Endothelial cell of umbilical vein (primary cell): ENCODE measurements around the gene CRYBG2. TPM values are rescaled to one million over a fixed set of nuclear protein-coding genes. Genes with fewer than 3 reads are reported as not detected.

Experiments used
- BruUV-seq: library from RNA; stranded (reverse); fragments of 400-500 nt; replicated peaks from 2 replicates; lab custom pipeline; 2021; lab: Mats Ljungman, UMichigan
- CTCF ChIA-PET: fragments of 300-600, 350-600 bp; sonication (Branson Sonifier 250); formaldehyde crosslinking; loops from one replicate; lab custom pipeline; 2021; ENCODE audit warnings: antibody characterized with exemption, inconsistent platforms; lab: Charles Lee
- POLR2A ChIA-PET: fragments of 300-600, 350-600 bp; sonication (Branson Sonifier 250); formaldehyde crosslinking; loops from one replicate; lab custom pipeline; 2021; ENCODE audit warnings: antibody characterized with exemption, inconsistent platforms; lab: Charles Lee
- DNase-seq: peaks from one replicate; pipeline ENCODE4 v3.0.0-alpha.2; 2011; ENCODE audit warnings: low read depth, low spot score
- FAIRE-seq: peaks from 2 replicates; lab custom pipeline; 2011; peaks lifted over from hg19 to GRCh38; lab: Jason Lieb, UNC
- H2AFZ ChIP-seq: 2 replicates; pipeline ENCODE4 v1.6.0; 2012; ENCODE audit warnings: low read depth, low read length, control low read depth, inconsistent platforms
- H3K27ac ChIP-seq: 2 replicates; pipeline ENCODE4 v1.5.1; 2011; ENCODE audit warnings: low read depth, mild to moderate bottlenecking, control low read depth, low read length, moderate library complexity; ENCODE audit not compliant: insufficient read depth
- H3K27me3 ChIP-seq, 2 experiments: 2 replicates each; pipeline versions ENCODE4 v1.6.0 to v1.6.1; 2011; ENCODE audit warnings: low read length in 2 of 2, mixed read lengths in 1 of 2; ENCODE audit not compliant: control insufficient read depth in 2 of 2, insufficient read depth in 2 of 2
- H3K36me3 ChIP-seq, 2 experiments: 2 replicates in 1 of 2; 3 replicates in 1 of 2; pipeline ENCODE4 v1.5.1; 2011; ENCODE audit warnings: low read length in 2 of 2, mild to moderate bottlenecking in 1 of 2, moderate library complexity in 1 of 2; ENCODE audit not compliant: control insufficient read depth in 2 of 2, insufficient read depth in 2 of 2; ENCODE audit errors: extremely low read depth in 1 of 2
- H3K4me1 ChIP-seq: 3 replicates; pipeline ENCODE4 v1.5.1; 2011; ENCODE audit warnings: mild to moderate bottlenecking, low read length; ENCODE audit not compliant: control insufficient read depth, insufficient read depth; ENCODE audit errors: extremely low read depth
- H3K4me2 ChIP-seq: 2 replicates; pipeline ENCODE4 v1.6.1; 2011; ENCODE audit warnings: low read length, control low read depth, mixed read lengths; ENCODE audit not compliant: insufficient read depth
- H3K4me3 ChIP-seq, 3 experiments: fragments of 200-600 bp in 1 of 3; sonication (generic), shearing (Covaris generic) in 1 of 3; replicated peaks in 1 of 3; 2 replicates each; pipeline ENCODE4 v1.5.1; 2011 to 2016; ENCODE audit warnings: control low read depth in 3 of 3, low read length in 3 of 3, mild to moderate bottlenecking in 2 of 3, inconsistent platforms in 1 of 3, low read depth in 1 of 3, moderate library complexity in 1 of 3; ENCODE audit not compliant: insufficient read depth in 1 of 3
- H3K79me2 ChIP-seq: 2 replicates; pipeline ENCODE4 v1.6.0; 2012; ENCODE audit warnings: low read length, inconsistent platforms; ENCODE audit not compliant: control insufficient read depth, insufficient read depth
- H3K9ac ChIP-seq: replicated peaks from 2 replicates; pipeline ENCODE3; 2011; ENCODE audit warnings: low read length, control low read depth; ENCODE audit not compliant: insufficient read depth; ENCODE audit errors: extremely low read depth
- H3K9me1 ChIP-seq: replicated peaks from 3 replicates; pipeline ENCODE4 v1.6.0; 2011; ENCODE audit warnings: mild to moderate bottlenecking, low read length; ENCODE audit not compliant: control insufficient read depth, insufficient read depth; ENCODE audit errors: extremely low read depth
- H3K9me3 ChIP-seq: replicated peaks from 2 replicates; pipeline ENCODE4 v1.5.1; 2012; ENCODE audit warnings: low read length, inconsistent platforms; ENCODE audit not compliant: control insufficient read depth, insufficient read depth
- H4K20me1 ChIP-seq: replicated peaks from 2 replicates; pipeline ENCODE3; 2011; ENCODE audit warnings: mild to moderate bottlenecking, low read length; ENCODE audit not compliant: control insufficient read depth, insufficient read depth; ENCODE audit errors: extremely low read depth
- EZH2 ChIP-seq: IDR thresholded peaks from 2 replicates; pipeline ENCODE4 v1.6.1; 2012; ENCODE audit warnings: borderline replicate concordance, low read depth, mild to moderate bottlenecking, moderate library complexity, low read length, inconsistent platforms; ENCODE audit not compliant: severe bottlenecking
- FOS ChIP-seq: IDR thresholded peaks from 2 replicates; pipeline ENCODE4 v1.6.1; 2011; ENCODE audit warnings: mild to moderate bottlenecking, low read length, moderate library complexity, borderline replicate concordance; ENCODE audit not compliant: insufficient read depth
- GATA2 ChIP-seq: IDR thresholded peaks from 2 replicates; pipeline ENCODE4 v1.7.0; 2011; ENCODE audit warnings: low read depth, mild to moderate bottlenecking, moderate library complexity, mixed read lengths, low read length; ENCODE audit not compliant: insufficient read length, insufficient read depth
- JUN ChIP-seq: IDR thresholded peaks from 2 replicates; pipeline ENCODE4 v1.6.1; 2011; ENCODE audit warnings: borderline replicate concordance, low read depth; ENCODE audit not compliant: insufficient read length, insufficient read depth
- MYC ChIP-seq: IDR thresholded peaks from one replicate; pipeline ENCODE4 v1.6.1; 2011; ENCODE audit warnings: mild to moderate bottlenecking, low read depth, low read length
- POLR2AphosphoS5 ChIP-seq: IDR thresholded peaks from 2 replicates; pipeline ENCODE4 v1.6.1; 2012; ENCODE audit warnings: low read depth, mild to moderate bottlenecking, control low read depth, low read length, moderate library complexity; ENCODE audit not compliant: insufficient read depth
- dilution Hi-C: fragments of 300-500 bp; cut with MboI; formaldehyde crosslinking; loops from one replicate; pipeline ENCODE4 v1.15.0; 2019; ENCODE audit warnings: low sequenced_read_pairs; ENCODE audit not compliant: extremely low pct_ligation_motif_present
- intact Hi-C: fragments of 100-400 bp; cut with micrococcal nuclease; formaldehyde crosslinking; loops from one replicate; pipeline ENCODE4 v1.10.0; 2022
- polyA plus RNA-seq, 4 experiments: library from polyadenylated mRNA; depleted of rRNA in 3 of 4; stranded (reverse) in 3 of 4; unstranded in 1 of 4; fragments of >200 nt; gene quantifications; 2 replicates each; pipeline versions ENCODE4 v1.2.1 to v1.2.3, GENCODE V29; 2011 to 2012; ENCODE audit warnings: missing spikeins in 1 of 4
- total RNA-seq: library from RNA; stranded (reverse); gene quantifications from 2 replicates; pipeline ENCODE4 v1.2.3, GENCODE V29; 2021
- TF ChIP-seq, protein P1 (sequence below): IDR thresholded peaks from 2 replicates; pipeline ENCODE4 v1.6.1; 2011; ENCODE audit not compliant: insufficient read depth, insufficient read length
- TF ChIP-seq, protein P2 (sequence below), 2 donors: IDR thresholded peaks; 1 replicate in 1 of 2; 2 replicates in 1 of 2; pipeline ENCODE4 v1.5.1; 2011; ENCODE audit warnings: low read length in 2 of 2, mild to moderate bottlenecking in 2 of 2, moderate library complexity in 2 of 2, control low read depth in 1 of 2, inconsistent platforms in 1 of 2, low read depth in 1 of 2; ENCODE audit not compliant: insufficient read depth in 1 of 2; ENCODE audit errors: extremely low read depth in 1 of 2

The CRYBG2 gene
- total and polyA plus RNA-seq, 2 donors (not counting 3 experiments of a cell fraction or from before 2014, with no cell fraction given): not detected

DNA sequence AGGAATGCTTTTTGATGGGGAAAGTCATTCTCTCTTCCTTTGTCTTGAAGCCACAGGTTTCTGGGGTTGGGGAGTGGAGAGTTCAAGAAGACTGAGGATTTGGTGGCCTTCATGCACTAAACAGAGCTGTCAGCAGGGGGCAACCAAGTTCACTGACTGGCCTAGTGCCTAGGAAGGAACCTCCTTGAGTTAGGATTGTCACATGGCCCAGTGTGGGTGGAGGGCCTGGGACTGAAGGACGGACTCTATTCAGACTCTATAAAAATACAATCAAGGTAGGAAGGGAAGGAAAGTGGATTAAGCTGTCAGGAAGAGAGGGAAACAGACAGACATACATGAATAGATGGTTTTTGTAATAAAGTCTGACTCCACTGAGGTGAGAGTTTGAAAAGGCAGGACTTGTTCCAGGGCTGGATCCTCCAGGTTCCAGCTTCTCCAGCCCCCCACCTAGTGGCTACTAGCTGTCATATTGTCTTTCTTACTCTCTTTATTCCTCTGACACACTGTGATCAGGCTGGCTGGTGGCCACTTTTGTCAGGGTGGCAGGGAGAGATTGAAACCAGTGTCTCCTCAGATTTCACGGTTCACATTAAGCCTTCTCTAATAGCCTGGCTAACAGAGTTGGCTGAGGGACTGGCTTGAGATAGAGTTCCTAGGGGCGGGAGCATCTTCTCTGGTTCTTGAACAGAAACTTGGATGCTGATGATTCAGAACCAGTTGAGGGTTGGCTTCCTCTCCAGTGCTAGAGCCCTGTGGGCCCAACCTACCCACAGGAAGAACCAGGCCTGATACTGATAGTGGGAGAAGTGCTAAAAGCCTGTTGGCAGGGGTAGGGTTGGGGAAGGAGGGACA, 78.1 kb downstream of the CRYBG2 start:
- H3K27me3 ChIP-seq: no peaks in the 10 kb centered on the region
- peaks cover 31% of the 10 kb centered on the region for H3K4me1 ChIP-seq
- TF ChIP-seq JUN: no peak
- TF ChIP-seq POLR2AphosphoS5: peak; percentile 47
- TF ChIP-seq, protein P1, sequence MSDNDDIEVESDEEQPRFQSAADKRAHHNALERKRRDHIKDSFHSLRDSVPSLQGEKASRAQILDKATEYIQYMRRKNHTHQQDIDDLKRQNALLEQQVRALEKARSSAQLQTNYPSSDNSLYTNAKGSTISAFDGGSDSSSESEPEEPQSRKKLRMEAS: peak; percentile 55
- peak; percentile 93 for TF ChIP-seq FOS
- TF ChIP-seq GATA2: peak; percentile 73
- TF ChIP-seq, protein P2, sequence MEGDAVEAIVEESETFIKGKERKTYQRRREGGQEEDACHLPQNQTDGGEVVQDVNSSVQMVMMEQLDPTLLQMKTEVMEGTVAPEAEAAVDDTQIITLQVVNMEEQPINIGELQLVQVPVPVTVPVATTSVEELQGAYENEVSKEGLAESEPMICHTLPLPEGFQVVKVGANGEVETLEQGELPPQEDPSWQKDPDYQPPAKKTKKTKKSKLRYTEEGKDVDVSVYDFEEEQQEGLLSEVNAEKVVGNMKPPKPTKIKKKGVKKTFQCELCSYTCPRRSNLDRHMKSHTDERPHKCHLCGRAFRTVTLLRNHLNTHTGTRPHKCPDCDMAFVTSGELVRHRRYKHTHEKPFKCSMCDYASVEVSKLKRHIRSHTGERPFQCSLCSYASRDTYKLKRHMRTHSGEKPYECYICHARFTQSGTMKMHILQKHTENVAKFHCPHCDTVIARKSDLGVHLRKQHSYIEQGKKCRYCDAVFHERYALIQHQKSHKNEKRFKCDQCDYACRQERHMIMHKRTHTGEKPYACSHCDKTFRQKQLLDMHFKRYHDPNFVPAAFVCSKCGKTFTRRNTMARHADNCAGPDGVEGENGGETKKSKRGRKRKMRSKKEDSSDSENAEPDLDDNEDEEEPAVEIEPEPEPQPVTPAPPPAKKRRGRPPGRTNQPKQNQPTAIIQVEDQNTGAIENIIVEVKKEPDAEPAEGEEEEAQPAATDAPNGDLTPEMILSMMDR (IDR thresholded peaks at IDR 0.05; ENCODE audit: extremely low read depth in 1 of 2, insufficient read depth in 1 of 2, low read depth in 1 of 2, low read length in 2 of 2): peak; percentile 76 to 78
- peak; percentile 32 for TF ChIP-seq MYC
- TF ChIP-seq EZH2: no peak
- no TSS peak for BruUV-seq
- H2AFZ ChIP-seq: peak overlapping the region; percentile 61
- peak overlapping the region; percentile 38 for H3K9ac ChIP-seq
- peak overlapping the region; percentile 11 for H3K4me2 ChIP-seq
- ChIA-PET CTCF (interaction anchor here (0.6 to 9.1 kb wide), 31 partner anchors 10 to 241 kb away, joined by 3 to 132 read pairs (median 5); partner anchors contain the start of genes CD52, CEP85, UBXN11 and ZNF593), POLR2A (interaction anchor here (0.7 kb wide), 1 partner anchor 104 kb away, joined by 6 read pairs; no protein-coding TSS in a partner anchor)
- intact Hi-C loops (loop anchor here (1.0 to 5.0 kb wide), 8 partner anchors 41 to 239 kb away; partner anchors contain the start of genes CEP85, HMGN2 and ZNF593), dilution Hi-C loops (no loop called here)
- no peaks in the 10 kb centered on the region for H3K9me3 ChIP-seq
- peak overlapping the region; percentile 62 for H3K27ac ChIP-seq
- H3K79me2 ChIP-seq: peaks cover 15% of the 10 kb centered on the region
- DNase-seq (peak; percentile 93), FAIRE-seq (peak; percentile 93)
- H3K4me3 ChIP-seq: no peak overlapping the region
- no peaks in the 10 kb centered on the region for H4K20me1 ChIP-seq
- H3K9me1 ChIP-seq: no peaks in the 10 kb centered on the region
- peaks cover 3% of the 10 kb centered on the region in 2 experiments for H3K36me3 ChIP-seq
